DMS53 (cell line): ENCODE results near the gene CYP39A1.

ENCODE experiments used
- DNase-seq: peaks from one replicate; lab custom pipeline; 2025; lab: John Stamatoyannopoulos, UW

The CYP39A1 gene

GRCh38 chr6:46590765-46591164 is 61.9 kb downstream of the CYP39A1 start:
- DNase-seq: no peak

- DNase-seq: no peak
Measured at GRCh38 chr6:46586906-46587305, 65.7 kb downstream of the CYP39A1 start.

- no peak for DNase-seq
Measured at GRCh38 chr6:46584586-46584985, 68.0 kb downstream of the CYP39A1 start.

- peak; percentile 30 for DNase-seq
Measured at GRCh38 chr6:46583721-46584120, 68.9 kb downstream of the CYP39A1 start.

- DNase-seq: peak; percentile 46
Measured at GRCh38 chr6:46583081-46583480, 69.5 kb downstream of the CYP39A1 start.

GRCh38 chr6:46581459-46582177 is 71.0 kb downstream of the CYP39A1 start:
- no peak for DNase-seq

- no peak for DNase-seq
Measured at GRCh38 chr6:46575530-46575929, 77.1 kb downstream of the CYP39A1 start.

GRCh38 chr6:46573140-46573539 is 79.5 kb downstream of the CYP39A1 start:
- DNase-seq: no peak

GRCh38 chr6:46565531-46565930 is 87.1 kb downstream of the CYP39A1 start:
- DNase-seq: no peak

- no peak for DNase-seq
Measured at GRCh38 chr6:46563924-46564323, 88.7 kb downstream of the CYP39A1 start.

GRCh38 chr6:46556053-46556452 is 96.6 kb downstream of the CYP39A1 start:
- no peak for DNase-seq

GRCh38 chr6:46555129-46555528 is 97.5 kb downstream of the CYP39A1 start:
- DNase-seq: peak; percentile 4

GRCh38 chr6:46549155-46549554 is 103.5 kb downstream of the CYP39A1 start:
- peak; percentile 17 for DNase-seq

GRCh38 chr6:46541556-46541955 is 111.1 kb downstream of the CYP39A1 start:
- DNase-seq: no peak

- no peak for DNase-seq
Measured at GRCh38 chr6:46539866-46540265, 112.8 kb downstream of the CYP39A1 start.

GRCh38 chr6:46538800-46539480 is 113.7 kb downstream of the CYP39A1 start:
- DNase-seq: no peak

GRCh38 chr6:46530896-46531295 is 121.7 kb downstream of the CYP39A1 start:
- no peak for DNase-seq

- DNase-seq: no peak
Measured at GRCh38 chr6:46528961-46529750, 123.5 kb downstream of the CYP39A1 start.

- DNase-seq: no peak
Measured at GRCh38 chr6:46526607-46527006, 126.0 kb downstream of the CYP39A1 start.

- no peak for DNase-seq
Measured at GRCh38 chr6:46525583-46525982, 127.0 kb downstream of the CYP39A1 start.

- no peak for DNase-seq
Measured at GRCh38 chr6:46521464-46521971, 131.1 kb downstream of the CYP39A1 start.

- no peak for DNase-seq
Measured at GRCh38 chr6:46517202-46517601, 135.4 kb downstream of the CYP39A1 start.

- DNase-seq: no peak
Measured at GRCh38 chr6:46513533-46513932, 139.1 kb downstream of the CYP39A1 start.
